GM12801 (cell line): ENCODE measurements around the gene AMMECR1L.

Experiments
- TF ChIP-seq, protein P1 (sequence below): IDR thresholded peaks from one replicate; pipeline ENCODE4 v1.5.1; 2011; ENCODE audit warnings: control low read depth; ENCODE audit not compliant: insufficient read length; ENCODE audit errors: extremely low read depth

AMMECR1L gene

DNA sequence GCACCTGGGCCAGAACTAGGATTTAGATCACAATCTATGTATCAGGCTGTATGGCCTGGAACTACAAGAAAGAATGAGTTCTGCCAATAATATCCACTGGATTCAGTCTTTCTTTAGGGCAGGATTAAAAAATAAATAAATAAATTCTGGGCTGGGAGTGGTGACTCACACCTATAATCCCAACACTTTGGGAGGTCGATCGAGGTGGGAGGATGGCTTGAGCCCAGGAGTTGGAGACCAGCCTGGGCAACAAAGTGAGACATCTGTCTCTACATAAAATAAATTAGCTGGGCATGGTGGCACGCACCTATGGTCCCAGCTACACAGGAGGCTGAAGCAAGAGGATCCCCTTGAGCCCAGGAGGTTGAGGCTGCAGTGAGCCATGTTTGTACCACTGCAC is 8.1 kb downstream of the AMMECR1L start:
- TF ChIP-seq, protein P1, sequence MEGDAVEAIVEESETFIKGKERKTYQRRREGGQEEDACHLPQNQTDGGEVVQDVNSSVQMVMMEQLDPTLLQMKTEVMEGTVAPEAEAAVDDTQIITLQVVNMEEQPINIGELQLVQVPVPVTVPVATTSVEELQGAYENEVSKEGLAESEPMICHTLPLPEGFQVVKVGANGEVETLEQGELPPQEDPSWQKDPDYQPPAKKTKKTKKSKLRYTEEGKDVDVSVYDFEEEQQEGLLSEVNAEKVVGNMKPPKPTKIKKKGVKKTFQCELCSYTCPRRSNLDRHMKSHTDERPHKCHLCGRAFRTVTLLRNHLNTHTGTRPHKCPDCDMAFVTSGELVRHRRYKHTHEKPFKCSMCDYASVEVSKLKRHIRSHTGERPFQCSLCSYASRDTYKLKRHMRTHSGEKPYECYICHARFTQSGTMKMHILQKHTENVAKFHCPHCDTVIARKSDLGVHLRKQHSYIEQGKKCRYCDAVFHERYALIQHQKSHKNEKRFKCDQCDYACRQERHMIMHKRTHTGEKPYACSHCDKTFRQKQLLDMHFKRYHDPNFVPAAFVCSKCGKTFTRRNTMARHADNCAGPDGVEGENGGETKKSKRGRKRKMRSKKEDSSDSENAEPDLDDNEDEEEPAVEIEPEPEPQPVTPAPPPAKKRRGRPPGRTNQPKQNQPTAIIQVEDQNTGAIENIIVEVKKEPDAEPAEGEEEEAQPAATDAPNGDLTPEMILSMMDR: no peak

DNA sequence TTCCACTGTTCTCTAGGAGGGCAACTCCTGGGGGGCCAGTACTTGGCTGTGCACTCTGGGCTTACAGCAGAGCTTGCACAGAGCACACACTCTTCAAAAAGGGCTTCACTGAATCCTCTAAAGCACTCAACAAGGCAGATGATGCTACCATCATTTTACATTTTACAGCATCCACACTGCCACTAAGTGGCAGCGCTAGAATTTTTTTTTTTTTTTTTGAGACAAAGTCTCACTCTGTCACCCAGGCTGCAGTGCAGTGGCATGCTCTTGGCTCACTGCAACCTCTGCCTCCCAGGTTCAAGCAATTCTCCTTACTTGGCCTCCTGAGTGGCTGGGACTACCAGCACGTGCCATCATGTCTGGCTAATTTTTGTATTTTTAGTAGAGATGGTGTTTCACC is 8.6 kb downstream of the AMMECR1L start:
- TF ChIP-seq, protein P1: no peak

DNA sequence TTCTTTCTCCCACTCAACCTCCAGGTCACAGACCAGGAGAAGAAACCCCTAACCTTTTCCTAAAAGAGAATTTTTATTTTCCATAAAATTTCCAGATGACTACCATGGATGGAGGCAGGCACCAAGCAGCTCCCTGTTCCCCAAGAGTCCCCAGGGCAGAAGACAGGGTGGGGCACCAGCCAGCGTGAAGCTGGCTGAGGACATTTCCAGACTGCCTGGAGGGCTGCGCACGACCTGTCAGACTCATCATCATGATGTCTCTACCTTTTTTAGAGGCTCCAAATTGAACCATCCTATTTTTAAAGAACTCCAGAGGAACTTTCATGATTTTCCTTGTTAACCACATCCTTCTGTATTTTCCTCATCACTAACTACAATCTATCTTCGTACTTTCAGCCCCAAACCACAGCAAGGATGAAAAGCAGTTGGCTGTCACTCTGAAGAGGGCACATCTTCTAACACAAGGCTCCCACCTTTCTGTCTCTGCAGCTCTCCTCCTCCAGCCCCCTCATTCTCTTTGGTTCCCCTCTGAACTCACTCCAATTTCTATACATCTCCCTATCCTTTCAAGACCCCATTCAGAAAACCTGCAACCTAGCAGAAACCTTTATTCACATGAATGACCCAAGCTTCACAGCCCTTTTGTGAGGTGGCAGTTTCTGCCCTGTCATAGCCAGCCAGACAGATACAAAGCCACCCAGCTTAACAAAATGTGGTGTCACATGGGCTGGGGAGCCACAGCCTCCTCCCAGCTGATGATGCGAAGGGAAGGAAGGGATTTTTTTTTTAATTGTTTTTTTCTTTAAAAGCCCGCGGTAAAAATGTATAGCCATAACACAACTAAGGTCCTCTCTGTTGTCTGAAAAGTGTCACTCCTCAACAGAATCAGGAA is 11.1 kb downstream of the AMMECR1L start:
- TF ChIP-seq, protein P1: no peak

DNA sequence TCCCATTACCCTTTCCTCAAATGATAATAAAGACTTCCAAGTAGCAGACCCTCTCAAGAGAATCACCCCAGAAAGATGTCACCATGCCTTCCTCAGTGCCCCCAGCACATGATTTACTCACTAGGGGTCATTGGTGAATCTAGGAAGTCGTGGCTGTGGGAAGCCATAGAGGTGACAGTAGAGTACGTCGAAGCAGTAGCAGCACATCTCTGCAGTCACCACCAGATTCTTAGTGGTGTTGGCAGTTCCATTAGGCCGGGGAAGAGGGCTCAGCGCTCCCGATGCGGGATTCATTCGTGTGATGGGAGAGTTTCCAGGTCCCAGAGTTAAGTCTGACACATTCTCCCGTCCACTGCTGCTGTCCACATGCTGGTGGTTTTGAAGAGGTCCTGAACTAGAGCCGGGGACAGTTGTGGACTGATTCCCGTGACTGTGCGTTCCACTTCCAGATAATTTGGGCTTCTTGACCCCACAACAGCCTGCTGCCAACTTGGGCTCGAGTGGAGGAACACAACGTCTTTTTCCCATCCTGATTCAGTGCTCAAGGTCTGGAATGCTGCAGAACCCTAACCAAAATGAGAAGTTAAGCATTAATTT is 12.0 kb downstream of the AMMECR1L start:
- TF ChIP-seq, protein P1: no peak

DNA sequence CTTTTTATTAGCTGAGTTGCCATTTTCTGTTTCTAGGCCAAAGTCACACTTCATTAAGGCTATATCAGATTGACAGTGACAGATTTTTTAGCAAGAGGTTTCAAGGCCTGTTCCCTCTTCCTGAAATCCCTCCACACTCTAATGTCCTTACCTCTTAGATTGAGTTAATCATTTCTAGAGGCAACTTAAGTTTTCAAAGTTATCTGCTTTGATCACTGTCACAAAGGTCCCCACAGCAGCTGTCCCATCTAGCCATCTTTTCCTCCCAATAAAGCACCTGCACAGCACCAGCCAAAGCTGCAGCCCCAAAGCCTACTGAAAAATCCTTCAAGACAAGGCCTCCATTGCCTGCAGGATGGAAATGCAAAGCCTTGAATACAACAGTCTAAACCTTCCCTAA is 13.4 kb downstream of the AMMECR1L start:
- TF ChIP-seq, protein P1: no peak

DNA sequence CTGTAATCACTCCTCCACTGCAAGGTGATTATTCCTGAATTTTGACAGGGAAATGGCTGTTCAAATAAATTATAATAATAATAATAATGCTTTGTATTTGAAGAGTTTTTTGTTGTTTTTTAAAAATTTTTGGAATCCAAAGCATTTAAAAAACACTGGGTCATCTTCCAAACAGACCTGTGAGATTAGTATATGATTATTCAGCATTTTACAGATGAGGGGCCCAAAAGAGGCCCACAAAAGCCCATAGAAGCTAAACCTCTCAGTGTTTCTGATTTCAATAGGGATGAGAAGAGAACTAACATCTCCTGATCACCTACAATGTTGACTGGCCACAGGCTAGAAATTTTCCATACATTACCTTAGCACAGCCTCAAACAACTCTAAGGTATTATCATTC is 19.8 kb downstream of the AMMECR1L start:
- TF ChIP-seq, protein P1: no peak

DNA sequence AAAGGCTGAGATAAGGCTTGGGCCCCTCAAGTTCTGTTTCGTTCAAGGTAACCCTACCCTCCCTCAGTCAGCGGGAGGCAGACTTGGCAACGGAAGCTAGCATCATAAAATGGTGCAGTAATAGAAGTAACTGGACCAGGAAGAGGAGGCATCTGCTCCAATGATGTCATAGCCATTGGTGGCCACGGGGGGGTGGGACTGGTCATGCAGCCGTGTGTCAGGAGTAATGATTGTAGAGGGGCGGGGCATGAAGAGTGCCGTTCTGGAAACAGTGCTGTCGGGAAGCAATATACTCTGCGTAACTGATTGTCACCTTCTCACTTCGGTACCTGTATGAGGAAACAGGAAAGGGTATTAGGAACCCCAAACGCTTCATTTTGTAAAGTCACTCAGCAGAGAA is 20.9 kb downstream of the AMMECR1L start:
- TF ChIP-seq, protein P1: no peak
